Omental fat pad (tissue), 4 donors: ENCODE measurements around the gene PHF12. TPM values are rescaled to one million over a fixed set of nuclear protein-coding genes. Genes with fewer than 3 reads are reported as not detected.

Experiments
- ATAC-seq: fragments of 150-250 bp; one replicate; pipeline ENCODE4 v1.9.1; 2016; ENCODE audit warnings: mild to moderate bottlenecking, moderate library complexity; ENCODE audit not compliant: low FRiP score
- DNase-seq: peaks from one replicate; pipeline ENCODE4 v3.0.0-alpha.2; 2019; ENCODE audit warnings: low spot score
- CTCF ChIP-seq, 3 donors: fragments of 450-650 bp; IDR thresholded peaks; one replicate each; pipeline ENCODE4 v1.5.1; 2016 to 2017; ENCODE audit warnings: antibody characterized with exemption in 3 of 3, mild to moderate bottlenecking in 3 of 3, moderate library complexity in 2 of 3
- total RNA-seq, 4 donors: library from RNA; depleted of rRNA; stranded (reverse); fragments of >200 nt; gene quantifications; one replicate each; pipeline ENCODE4 v1.1.0, GENCODE V29; 2016

PHF12 gene
- total RNA-seq, 4 donors from 2014 or later = 15.6 to 47.1 (median 27.6) TPM

- no peak for TF ChIP-seq CTCF (IDR thresholded peaks at IDR 0.05)
- ATAC-seq (no peak), DNase-seq (no peak)
Measured at GRCh38 chr17:28911411-28912045, 39.8 kb downstream of the PHF12 start.

GRCh38 chr17:28910534-28910933, 40.8 kb downstream of the PHF12 start:
- ATAC-seq = no peak
- no peak for TF ChIP-seq CTCF (IDR thresholded peaks at IDR 0.05)
- no peak for DNase-seq

- no peak for DNase-seq
- no peak for TF ChIP-seq CTCF (IDR thresholded peaks at IDR 0.05)
- ATAC-seq = peak; percentile 69
Measured at GRCh38 chr17:28908640-28909167, 42.6 kb downstream of the PHF12 start.

- TF ChIP-seq CTCF (IDR thresholded peaks at IDR 0.05) = no peak
- ATAC-seq (no peak), DNase-seq (no peak)
Measured at GRCh38 chr17:28907709-28908475, 43.4 kb downstream of the PHF12 start.

GRCh38 chr17:28906706-28907438, 44.4 kb downstream of the PHF12 start:
- DNase-seq (no peak), ATAC-seq (no peak)
- TF ChIP-seq CTCF (IDR thresholded peaks at IDR 0.05) = no peak

GRCh38 chr17:28906276-28906675, 45.0 kb downstream of the PHF12 start:
- no peak for ATAC-seq
- no peak for DNase-seq
- TF ChIP-seq CTCF (IDR thresholded peaks at IDR 0.05) = no peak
